GM18505 (cell line): Measurements from ENCODE around the gene LARGE1.

Source experiments
- ATAC-seq: cut with Tn5 transposase; IDR thresholded peaks from one replicate; pipeline ENCODE4 v1.9.1; 2021; ENCODE audit not compliant: unreplicated experiment
- POLR2A ChIP-seq: IDR thresholded peaks from 4 replicates; pipeline ENCODE4 v1.6.1; 2011; ENCODE audit warnings: borderline replicate concordance; ENCODE audit not compliant: insufficient read depth, insufficient read length; ENCODE audit errors: extremely low read depth

The LARGE1 gene

GRCh38 chr22:33779243-33779642, 141.0 kb downstream of the LARGE1 start:
- TF ChIP-seq POLR2A: no peak
- no peak for ATAC-seq

GRCh38 chr22:33776491-33776890, 143.8 kb downstream of the LARGE1 start:
- ATAC-seq: no peak
- no peak for TF ChIP-seq POLR2A

- no peak for ATAC-seq
- no peak for TF ChIP-seq POLR2A
Measured at GRCh38 chr22:33774781-33775180, 145.5 kb downstream of the LARGE1 start.

- ATAC-seq: no peak
- TF ChIP-seq POLR2A: no peak
Measured at GRCh38 chr22:33772745-33773144, 147.5 kb downstream of the LARGE1 start.

GRCh38 chr22:33771136-33771535, 149.1 kb downstream of the LARGE1 start:
- ATAC-seq: no peak
- TF ChIP-seq POLR2A: no peak

- no peak for ATAC-seq
- no peak for TF ChIP-seq POLR2A
Measured at GRCh38 chr22:33770723-33771122, 149.6 kb downstream of the LARGE1 start.

GRCh38 chr22:33766091-33766490, 154.2 kb downstream of the LARGE1 start:
- ATAC-seq: no peak
- no peak for TF ChIP-seq POLR2A

- no peak for ATAC-seq
- no peak for TF ChIP-seq POLR2A
Measured at GRCh38 chr22:33758961-33759360, 161.3 kb downstream of the LARGE1 start.

GRCh38 chr22:33757802-33758483, 162.3 kb downstream of the LARGE1 start:
- TF ChIP-seq POLR2A: no peak
- no peak for ATAC-seq

- ATAC-seq: no peak
- TF ChIP-seq POLR2A: no peak
Measured at GRCh38 chr22:33757041-33757801, 163.1 kb downstream of the LARGE1 start.

GRCh38 chr22:33756508-33756949, 163.7 kb downstream of the LARGE1 start:
- ATAC-seq: no peak
- no peak for TF ChIP-seq POLR2A

GRCh38 chr22:33748714-33749113, 171.6 kb downstream of the LARGE1 start:
- no peak for TF ChIP-seq POLR2A
- ATAC-seq: no peak

- no peak for ATAC-seq
- no peak for TF ChIP-seq POLR2A
Measured at GRCh38 chr22:33747576-33748180, 172.6 kb downstream of the LARGE1 start.

- TF ChIP-seq POLR2A: no peak
- ATAC-seq: no peak
Measured at GRCh38 chr22:33747029-33747428, 173.2 kb downstream of the LARGE1 start.
